Psoas muscle (tissue), 8 donors: ENCODE results near the gene ACKR3. TPM values are rescaled to one million over a fixed set of nuclear protein-coding genes. Genes with fewer than 3 reads are reported as not detected.

Source experiments
- ATAC-seq, 4 donors: fragments of 200-7000 bp; cut with Tn5 transposase; one replicate each; pipeline ENCODE4 v1.9.1; 2020; ENCODE audit warnings: moderate library complexity in 3 of 4, mild to moderate bottlenecking in 2 of 4
- DNase-seq, 2 donors: peaks; one replicate each; pipeline ENCODE4 v3.0.0-alpha.2; 2020
- H3K27ac ChIP-seq: fragments of 200-600 bp; one replicate; pipeline ENCODE4 v1.8.0; 2022
- H3K27me3 ChIP-seq, 3 donors: fragments of 200-600 bp in 1 of 3; one replicate each; pipeline versions ENCODE4 v1.6.1 to v1.8.0; 2013 to 2022; ENCODE audit warnings: low read length in 2 of 3, mild to moderate bottlenecking in 2 of 3, moderate library complexity in 1 of 3; ENCODE audit not compliant: insufficient read depth in 3 of 3
- H3K36me3 ChIP-seq, 2 donors: fragments of 200-600 bp in 1 of 2; one replicate each; pipeline versions ENCODE4 v1.6.1 to v1.8.0; 2013 to 2022; ENCODE audit warnings: low read depth in 1 of 2, mild to moderate bottlenecking in 1 of 2, moderate library complexity in 1 of 2; ENCODE audit not compliant: insufficient read depth in 1 of 2
- H3K4me1 ChIP-seq: fragments of 200-600 bp; one replicate; pipeline ENCODE4 v1.8.0; 2022
- H3K4me3 ChIP-seq: fragments of 200-600 bp; one replicate; pipeline ENCODE4 v1.8.0; 2022; ENCODE audit warnings: mild to moderate bottlenecking
- H3K9me3 ChIP-seq: fragments of 200-600 bp; one replicate; pipeline ENCODE4 v1.8.0; 2022
- WGBS, 3 donors: extraction: QIAGEN DNeasy Blood & Tissue Kit; methylation state at CpG; one replicate each; pipeline versions ENCODE4 v1.1.6 to v1.1.7; 2013; 5-methylcytosine and 5-hydroxymethylcytosine counted together
- intact Hi-C, 2 donors: fragments of 100-400 bp; cut with DNase I; formaldehyde crosslinking; loops; one replicate each; pipeline versions ENCODE4 v1.11.0 to v1.14.2; 2022
- polyA plus RNA-seq, 3 donors: library from polyadenylated mRNA; stranded (reverse); fragments of 200-250 nt; gene quantifications; one replicate each; pipeline ENCODE4 v1.2.3, GENCODE V29; 2013
- total RNA-seq, 4 donors: library from RNA; stranded (reverse); fragmentation: NEBNext Ultra II Directional in 2 of 4; extraction: Animal tissue kit (Norgen Biotek cat#: 25700) in 2 of 4; gene quantifications; one replicate each; pipeline versions ENCODE4 v1.2.1 to v1.2.4, GENCODE V29; 2021 to 2023
- TF ChIP-seq, protein P1 (sequence below): fragments of 200-600 bp; IDR thresholded peaks from one replicate; pipeline ENCODE4 v1.8.0; 2022; ENCODE audit warnings: antibody characterized with exemption
- donor health status: healthy with polysubstance abuse.
- donor health status: DM: no; HTN: no; CAD: no; lungs with moderate emphysema.
- donor health status: Bipolar disorder and iron deficiency.
- donor health status: healthy.
- donor health status: DM: yes; HTN: yes; CAD: no.
- donor health status: DM: no; HTN: no; CAD: no.
- donor health status: DM: no; HTN: no; CAD: no.
- donor health status: DM: yes; HTN: yes; CAD: no.

ACKR3 gene
- total and polyA plus RNA-seq, 7 donors = 7.8 to 25.3 (median 14.7) TPM

DNA sequence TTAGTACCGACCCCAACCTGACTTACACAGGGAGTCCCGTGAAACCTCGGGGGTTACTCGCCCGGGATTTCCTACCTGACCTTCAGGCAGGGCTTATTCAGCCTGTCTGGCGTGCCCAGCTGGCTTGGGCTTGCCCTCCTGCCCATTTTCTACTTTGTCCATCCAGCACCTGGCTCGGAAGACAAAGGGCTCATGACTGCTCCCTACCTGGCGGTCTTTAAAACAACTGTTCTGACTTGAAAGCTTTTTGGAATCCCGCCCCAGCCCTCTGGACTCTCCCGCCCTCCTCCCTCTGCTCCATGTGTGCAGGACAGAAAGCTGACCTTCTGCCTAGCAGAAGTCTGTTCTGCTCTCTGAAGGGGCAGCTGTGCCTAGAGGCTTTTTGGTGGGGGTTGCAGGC lies 43.1 kb downstream of the ACKR3 start:
- intact Hi-C loops = no loop called here
- H3K4me3 ChIP-seq = no peak overlapping the region
- 42 to 58% (median 50%) methylated on average over 10 of the region's 10 CpGs for WGBS, 3 donors
- H3K9me3 ChIP-seq = no peaks in the 10 kb centered on the region
- TF ChIP-seq, protein P1, sequence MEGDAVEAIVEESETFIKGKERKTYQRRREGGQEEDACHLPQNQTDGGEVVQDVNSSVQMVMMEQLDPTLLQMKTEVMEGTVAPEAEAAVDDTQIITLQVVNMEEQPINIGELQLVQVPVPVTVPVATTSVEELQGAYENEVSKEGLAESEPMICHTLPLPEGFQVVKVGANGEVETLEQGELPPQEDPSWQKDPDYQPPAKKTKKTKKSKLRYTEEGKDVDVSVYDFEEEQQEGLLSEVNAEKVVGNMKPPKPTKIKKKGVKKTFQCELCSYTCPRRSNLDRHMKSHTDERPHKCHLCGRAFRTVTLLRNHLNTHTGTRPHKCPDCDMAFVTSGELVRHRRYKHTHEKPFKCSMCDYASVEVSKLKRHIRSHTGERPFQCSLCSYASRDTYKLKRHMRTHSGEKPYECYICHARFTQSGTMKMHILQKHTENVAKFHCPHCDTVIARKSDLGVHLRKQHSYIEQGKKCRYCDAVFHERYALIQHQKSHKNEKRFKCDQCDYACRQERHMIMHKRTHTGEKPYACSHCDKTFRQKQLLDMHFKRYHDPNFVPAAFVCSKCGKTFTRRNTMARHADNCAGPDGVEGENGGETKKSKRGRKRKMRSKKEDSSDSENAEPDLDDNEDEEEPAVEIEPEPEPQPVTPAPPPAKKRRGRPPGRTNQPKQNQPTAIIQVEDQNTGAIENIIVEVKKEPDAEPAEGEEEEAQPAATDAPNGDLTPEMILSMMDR = no peak
- no peak for DNase-seq
- no peaks in the 10 kb centered on the region for H3K36me3 ChIP-seq
- ATAC-seq = peak; percentile 42 to 65 (median 58)
- no peak overlapping the region for H3K27ac ChIP-seq
- H3K4me1 ChIP-seq = peaks cover 8% of the 10 kb centered on the region
- no peaks in the 10 kb centered on the region for H3K27me3 ChIP-seq

DNA sequence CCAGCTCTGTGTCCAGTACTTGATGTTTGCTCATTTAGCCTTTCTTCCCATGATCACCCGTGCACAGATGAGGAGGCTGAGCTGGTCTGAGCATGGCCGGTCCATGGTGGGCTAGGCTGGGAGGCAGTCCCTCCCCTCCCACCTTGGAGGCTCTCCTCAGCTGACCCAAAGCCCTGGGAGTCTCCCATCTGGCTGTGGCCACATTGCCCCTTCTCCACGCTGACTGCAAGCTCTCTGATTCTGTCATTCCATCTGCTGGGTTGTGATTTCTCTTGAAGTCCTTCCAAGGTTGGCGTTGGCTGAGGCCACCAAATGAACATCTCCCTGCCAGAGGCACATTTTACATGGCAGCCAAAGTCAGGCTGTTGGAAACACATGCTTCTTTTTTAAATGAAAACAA lies 44.0 kb downstream of the ACKR3 start:
- no peaks in the 10 kb centered on the region for H3K9me3 ChIP-seq
- 33 to 43% (median 34%) methylated on average over 4 of the region's 4 CpGs for WGBS, 3 donors
- no peak overlapping the region for H3K27ac ChIP-seq
- peaks cover 8% of the 10 kb centered on the region for H3K4me1 ChIP-seq
- no peaks in the 10 kb centered on the region for H3K36me3 ChIP-seq
- H3K4me3 ChIP-seq = no peak overlapping the region
- no peaks in the 10 kb centered on the region for H3K27me3 ChIP-seq
- peak in 2 of 4 donors; percentile 50 to 67 for ATAC-seq
- TF ChIP-seq, protein P1 = no peak
- intact Hi-C loops = no loop called here
- DNase-seq = no peak

DNA sequence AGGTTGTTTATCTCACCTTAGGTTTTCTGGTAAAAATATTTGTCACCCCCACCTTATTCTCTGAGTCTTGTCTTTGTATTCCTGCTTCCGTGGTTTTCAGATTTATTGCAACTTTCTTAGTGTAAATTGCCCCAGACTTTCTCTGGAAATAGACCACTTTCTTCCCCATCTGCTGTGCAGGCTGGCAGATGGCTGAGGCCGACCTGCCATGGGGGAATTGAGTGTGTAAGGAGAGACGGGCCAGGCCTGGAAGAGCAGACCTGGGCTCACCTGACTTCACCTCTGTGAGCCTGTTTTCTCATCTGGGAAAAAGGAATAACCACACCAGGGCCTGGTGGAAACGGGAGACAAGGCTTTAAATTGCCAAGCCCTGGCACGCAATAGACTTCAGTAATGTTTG lies 44.9 kb downstream of the ACKR3 start:
- 74 to 85% (median 78%) methylated on average over 5 of the region's 5 CpGs for WGBS, 3 donors
- intact Hi-C loops = no loop called here

DNA sequence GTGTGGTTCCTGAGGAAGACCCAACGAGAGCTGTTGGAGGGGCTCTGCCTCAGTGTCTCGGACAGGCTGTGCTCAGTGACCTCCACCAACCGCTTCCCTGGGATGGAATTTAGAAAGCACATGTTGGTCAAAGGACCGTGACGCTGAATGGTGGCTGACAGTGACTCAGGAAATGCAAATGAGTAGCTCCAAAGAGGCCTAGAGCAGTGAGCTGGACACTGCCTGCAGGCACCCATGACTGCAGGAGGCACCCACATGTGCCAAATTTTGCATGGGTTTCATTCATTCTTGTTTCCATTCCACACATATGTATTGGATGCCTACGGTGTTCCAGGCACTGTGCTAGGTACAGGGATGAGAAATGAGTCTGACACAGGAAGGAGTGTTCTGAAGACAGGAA lies 46.4 kb downstream of the ACKR3 start:
- Histone ChIP-seq H3K9me3 (no peaks in the 10 kb centered on the region), H3K4me3 (no peak overlapping the region), H3K27ac (no peak overlapping the region), H3K36me3 (no peaks in the 10 kb centered on the region), H3K27me3 (no peaks in the 10 kb centered on the region), H3K4me1 (peaks cover 8% of the 10 kb centered on the region)
- ATAC-seq = no peak
- 96 to 97% (median 96%) methylated on average over 6 of the region's 6 CpGs for WGBS, 3 donors
- intact Hi-C loops = no loop called here
- DNase-seq = no peak
- TF ChIP-seq, protein P1 = no peak

More for the DNA sequence above, 44.9 kb downstream of the ACKR3 start:
- no peak for DNase-seq
- Histone ChIP-seq H3K9me3 (no peaks in the 10 kb centered on the region), H3K4me3 (no peak overlapping the region), H3K4me1 (peaks cover 8% of the 10 kb centered on the region), H3K27me3 (no peaks in the 10 kb centered on the region), H3K36me3 (no peaks in the 10 kb centered on the region), H3K27ac (no peak overlapping the region)
- ATAC-seq = no peak
- TF ChIP-seq, protein P1 = no peak

DNA sequence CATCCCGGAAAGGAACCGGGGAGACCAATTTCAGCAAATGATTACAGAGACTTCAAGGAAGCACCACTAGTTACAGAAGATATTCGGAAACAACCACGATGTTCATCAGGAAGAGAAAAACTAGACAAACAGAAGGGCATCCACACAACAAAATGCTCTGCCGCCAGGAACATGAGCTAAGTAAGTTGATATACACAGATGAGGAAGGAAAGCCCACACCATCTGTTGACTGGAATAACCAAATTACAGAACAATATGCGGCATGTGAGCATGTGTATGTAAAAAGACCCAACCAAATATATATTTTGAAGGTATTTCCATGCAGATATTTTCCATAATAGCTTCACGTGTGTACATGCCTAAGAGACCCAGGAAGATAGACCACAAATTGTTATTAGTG lies 47.0 kb downstream of the ACKR3 start:
- H3K4me3 ChIP-seq = no peak overlapping the region
- TF ChIP-seq, protein P1 = no peak
- no peaks in the 10 kb centered on the region for H3K27me3 ChIP-seq
- H3K27ac ChIP-seq = no peak overlapping the region
- intact Hi-C loops = no loop called here
- H3K36me3 ChIP-seq = no peaks in the 10 kb centered on the region
- H3K4me1 ChIP-seq = peaks cover 8% of the 10 kb centered on the region
- ATAC-seq (no peak), DNase-seq (no peak)
- 82 to 88% (median 83%) methylated on average over 7 of the region's 7 CpGs for WGBS, 3 donors
- H3K9me3 ChIP-seq = no peaks in the 10 kb centered on the region
